Measurements from ENCODE around the gene LAMB2. TPM values are rescaled to one million over a fixed set of nuclear protein-coding genes. Genes with fewer than 3 reads are reported as not detected.

LAMB2 gene
- total and polyA plus RNA-seq, 4 donors, result 200 to 1,923 (median 535) TPM

DNA sequence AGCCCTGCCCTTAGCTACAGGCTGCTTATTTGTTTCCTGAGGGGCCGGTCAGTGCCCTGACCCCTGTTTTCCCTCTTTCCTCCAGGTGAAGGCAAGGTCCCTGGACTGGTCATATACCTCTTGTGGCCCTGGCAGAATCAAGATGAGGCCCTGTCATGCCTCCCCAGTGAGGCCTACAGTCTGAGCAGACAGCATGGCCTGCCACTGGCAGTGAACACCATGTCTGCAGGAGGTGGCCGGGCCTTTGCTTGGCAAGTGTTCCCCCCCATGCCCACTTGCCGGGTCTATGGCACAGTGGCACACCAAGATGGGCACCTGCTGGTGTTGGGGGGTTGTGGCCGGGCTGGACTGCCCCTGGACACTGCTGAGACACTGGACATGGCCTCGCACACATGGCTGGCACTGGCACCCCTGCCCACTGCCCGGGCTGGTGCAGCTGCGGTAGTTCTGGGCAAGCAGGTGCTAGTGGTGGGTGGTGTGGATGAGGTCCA is 39.7 kb upstream of the LAMB2 start:
- DNase-seq, result no peak
- no peak for ATAC-seq (ENCODE audit: low FRiP score)
- 9 to 10% methylated on average over 7 of the region's 7 CpGs for WGBS, 2 donors

DNA sequence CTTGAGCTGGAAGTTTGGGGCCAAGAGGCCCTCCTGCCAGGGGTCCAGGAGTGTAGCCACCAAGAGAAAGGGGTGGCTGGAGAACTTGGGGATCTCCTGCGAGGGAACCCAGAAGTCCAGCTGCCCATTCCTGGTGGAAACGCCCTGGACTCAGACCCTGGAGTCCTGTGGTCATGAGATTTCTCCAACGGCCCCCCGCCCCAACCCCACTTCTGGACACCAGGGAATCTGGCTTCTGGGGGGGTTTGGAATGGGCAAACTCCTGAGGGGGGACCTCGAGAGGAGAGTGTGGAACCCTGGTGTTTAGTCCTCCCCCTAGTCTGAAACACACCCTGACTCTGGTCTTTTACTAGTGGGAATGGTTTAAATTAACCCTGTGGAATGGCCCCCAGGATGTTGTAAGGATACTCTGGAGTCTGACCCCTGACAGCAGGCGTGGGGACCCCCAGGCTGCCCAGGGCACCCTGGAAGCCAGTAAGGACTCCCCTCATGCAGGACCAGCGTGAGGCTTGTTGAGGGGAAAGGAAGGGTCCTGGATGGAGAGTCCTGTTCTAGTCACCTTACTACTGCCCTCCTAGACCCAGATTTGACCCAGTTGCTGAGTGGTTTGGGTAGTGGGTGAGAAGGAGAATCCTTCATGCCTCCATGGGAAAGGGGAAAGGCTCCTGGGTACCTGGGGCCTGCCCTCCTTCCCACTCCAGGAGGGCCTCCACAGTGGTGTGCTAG is 39.1 kb upstream of the LAMB2 start:
- intact Hi-C loops (cut with DNase I), result loop anchor here (2.0 to 10.0 kb wide), 3 partner anchors 105 to 277 kb away; partner anchors contain the start of gene C3orf62 (in 1 of the 2)
- Histone ChIP-seq H3K27ac (ENCODE audit: low read depth in 1 of 2, low read length in 2 of 2) (peak overlapping the region; percentile 14 to 29), H3K27me3 (ENCODE audit: control insufficient read depth in 1 of 2, insufficient read depth in 2 of 2, low read length in 1 of 2) (no peaks in the 10 kb centered on the region), H3K4me1 (ENCODE audit: control insufficient read depth in 1 of 2, insufficient read depth in 2 of 2, low read length in 2 of 2) (peaks cover 0 to 4% of the 10 kb centered on the region in 2 donors), H3K4me3 (ENCODE audit: low read length in 2 of 2) (peak overlapping the region; percentile 38 to 75), H3K9me3 (ENCODE audit: control insufficient read depth, low read length) (no peaks in the 10 kb centered on the region), H3K36me3 (ENCODE audit: control insufficient read depth in 1 of 2, insufficient read depth in 2 of 2, low read length in 1 of 2) (no peaks in the 10 kb centered on the region)
- ATAC-seq (ENCODE audit: low FRiP score) (no peak), DNase-seq (no peak)
- 7 to 10% methylated on average over 7 of the region's 7 CpGs for WGBS, 2 donors

More for the DNA sequence above, 39.7 kb upstream of the LAMB2 start:
- Histone ChIP-seq H3K9me3 (ENCODE audit: control insufficient read depth, low read length) (no peaks in the 10 kb centered on the region), H3K4me3 (ENCODE audit: low read length in 2 of 2) (peak overlapping the region in 1 of 2 donors; percentile 75), H3K27me3 (ENCODE audit: control insufficient read depth in 1 of 2, insufficient read depth in 2 of 2, low read length in 1 of 2) (no peaks in the 10 kb centered on the region), H3K27ac (ENCODE audit: low read depth in 1 of 2, low read length in 2 of 2) (peak overlapping the region in 1 of 2 donors; percentile 29), H3K36me3 (ENCODE audit: control insufficient read depth in 1 of 2, insufficient read depth in 2 of 2, low read length in 1 of 2) (no peaks in the 10 kb centered on the region), H3K4me1 (ENCODE audit: control insufficient read depth in 1 of 2, insufficient read depth in 2 of 2, low read length in 2 of 2) (peaks cover 0 to 4% of the 10 kb centered on the region in 2 donors)
- intact Hi-C loops (cut with DNase I), result loop anchor here (2.0 to 10.0 kb wide), 2 partner anchors 104 to 272 kb away; partner anchors contain the start of gene C3orf62 (in 1 of the 2)

DNA sequence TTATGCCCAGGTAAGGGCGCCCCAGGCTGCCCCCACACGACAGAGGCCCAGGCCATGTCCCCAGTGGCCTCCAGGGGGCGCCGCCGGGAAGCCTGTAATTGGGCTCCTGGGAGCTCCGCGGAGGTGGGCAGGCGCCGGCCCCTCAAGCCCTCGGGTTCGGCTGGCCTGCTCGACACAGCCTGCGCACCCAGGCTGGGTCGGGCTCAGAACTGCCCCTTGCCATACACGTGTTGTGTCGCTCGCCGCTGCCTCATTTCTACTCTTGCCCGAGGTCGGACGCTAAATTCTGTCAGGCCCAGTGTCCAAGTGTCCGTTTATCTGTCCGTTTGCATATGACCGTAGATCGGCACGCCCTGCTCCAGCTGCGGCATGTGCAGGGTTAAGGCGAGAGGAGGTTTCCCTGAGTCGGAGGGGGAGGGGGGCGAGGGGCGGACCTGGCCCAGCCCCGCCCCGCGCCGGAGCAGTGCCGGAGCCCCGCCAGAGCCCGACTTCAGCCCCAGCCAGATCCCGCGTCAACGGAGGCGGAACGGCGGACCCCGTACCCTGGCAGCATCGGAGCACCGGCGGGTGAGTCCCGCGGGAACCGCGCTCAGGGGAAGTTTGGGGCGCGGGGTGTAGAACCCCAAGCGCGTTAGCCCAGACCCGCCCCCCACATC is 38.4 kb upstream of the LAMB2 start, which contains the start of gene KLHDC8B:
KLHDC8B (plus strand) TSS at position 480 of the 656 bp plus-strand sequence. CDS start 1,172 bp downstream, outside the sequence.
- Histone ChIP-seq H3K36me3 (ENCODE audit: control insufficient read depth in 1 of 2, insufficient read depth in 2 of 2, low read length in 1 of 2) (no peaks in the 10 kb centered on the region), H3K27ac (ENCODE audit: low read depth in 1 of 2, low read length in 2 of 2) (peak within 1 kb of the TSS; percentile 14 to 29), H3K9me3 (ENCODE audit: control insufficient read depth, low read length) (no peaks in the 10 kb centered on the region), H3K4me1 (ENCODE audit: control insufficient read depth in 1 of 2, insufficient read depth in 2 of 2, low read length in 2 of 2) (peaks cover 0 to 4% of the 10 kb centered on the region in 2 donors), H3K27me3 (ENCODE audit: control insufficient read depth in 1 of 2, insufficient read depth in 2 of 2, low read length in 1 of 2) (no peaks in the 10 kb centered on the region), H3K4me3 (ENCODE audit: low read length in 2 of 2) (peak within 1 kb of the TSS; percentile 38 to 75)
- WGBS, 2 donors, result 1% methylated on average over 39 to 57 of the region's 57 CpGs
- intact Hi-C loops (cut with DNase I), result loop anchor here (2.0 to 10.0 kb wide), 2 partner anchors 274 to 278 kb away; no protein-coding TSS in a partner anchor
- DNase-seq (peak; percentile 92 to 96), ATAC-seq (ENCODE audit: low FRiP score) (peak; percentile 92)

DNA sequence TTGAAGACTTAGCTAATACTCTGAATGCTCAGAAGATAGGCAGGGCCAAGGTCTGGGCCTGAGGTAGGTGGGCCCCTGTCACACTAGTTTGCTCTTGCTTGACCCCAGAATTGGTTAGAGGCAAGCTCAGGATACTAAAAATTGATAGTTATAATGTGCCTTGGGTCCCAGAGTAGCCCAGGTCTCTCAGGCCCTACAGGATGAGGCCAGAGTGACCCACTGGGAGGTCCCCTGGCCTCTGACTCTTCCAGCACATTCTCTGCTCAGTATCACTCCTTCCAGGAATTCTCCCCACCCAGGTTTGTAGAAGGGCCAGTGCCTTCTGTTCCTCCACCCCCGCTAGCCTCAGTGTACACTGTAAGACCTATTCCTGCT is 37.9 kb upstream of the LAMB2 start:
- Histone ChIP-seq H3K4me1 (ENCODE audit: control insufficient read depth in 1 of 2, insufficient read depth in 2 of 2, low read length in 2 of 2) (peaks cover 0 to 4% of the 10 kb centered on the region in 2 donors), H3K27ac (ENCODE audit: low read depth in 1 of 2, low read length in 2 of 2) (peak overlapping the region in 1 of 2 donors; percentile 4)

DNA sequence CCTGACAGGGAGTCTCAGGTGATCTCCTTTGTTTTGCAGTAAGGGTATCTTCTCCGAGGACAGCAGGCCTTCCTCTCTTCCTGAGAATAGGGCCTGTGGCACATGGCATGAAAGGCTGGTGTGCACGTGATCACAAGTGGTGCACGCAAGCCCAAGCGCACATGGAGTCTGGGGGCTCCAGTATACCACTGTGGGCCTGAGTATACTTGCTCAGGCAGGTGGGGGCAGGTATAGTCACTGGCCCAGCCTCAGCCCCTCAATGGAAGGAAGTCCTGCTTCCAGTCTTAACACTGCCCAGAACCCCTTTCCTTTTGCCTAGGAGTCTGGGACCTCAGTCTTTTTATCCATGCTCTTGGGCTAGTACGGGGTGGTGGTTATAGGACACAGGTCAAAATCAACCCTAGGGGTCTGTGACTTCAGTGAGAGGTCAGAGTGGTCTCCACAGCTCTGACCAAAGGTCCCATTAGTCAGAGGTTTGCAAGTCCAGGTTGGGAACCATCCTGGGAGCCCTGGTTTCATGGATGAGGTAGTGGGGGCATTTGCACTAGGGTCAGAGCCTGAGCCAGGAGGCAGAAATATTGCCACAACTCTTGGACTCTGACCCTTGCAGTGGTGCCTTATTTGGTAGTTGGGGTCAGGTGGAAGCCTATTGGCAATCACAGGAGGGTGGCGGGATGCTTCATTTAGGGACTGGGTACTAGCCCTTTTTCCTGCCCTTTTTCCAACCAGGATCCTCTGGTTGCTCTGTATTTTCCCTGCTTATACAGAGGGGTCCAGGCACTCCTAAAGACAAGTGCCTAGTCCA is 34.1 kb upstream of the LAMB2 start:
- intact Hi-C loops (cut with DNase I), result no loop called here
- no peaks in the 10 kb centered on the region for H3K4me1 ChIP-seq (ENCODE audit: control insufficient read depth in 1 of 2, insufficient read depth in 2 of 2, low read length in 2 of 2)
- no peak for ATAC-seq (ENCODE audit: low FRiP score)
- peak overlapping the region in 1 of 2 donors; percentile 79 for H3K27ac ChIP-seq (ENCODE audit: low read depth in 1 of 2, low read length in 2 of 2)
- peak overlapping the region in 1 of 2 donors; percentile 94 for H3K4me3 ChIP-seq (ENCODE audit: low read length in 2 of 2)
- DNase-seq, result no peak
- no peaks in the 10 kb centered on the region for H3K9me3 ChIP-seq (ENCODE audit: control insufficient read depth, low read length)
- peaks cover 0 to 3% of the 10 kb centered on the region in 2 donors for H3K36me3 ChIP-seq (ENCODE audit: control insufficient read depth in 1 of 2, insufficient read depth in 2 of 2, low read length in 1 of 2)
- WGBS, 2 donors, result 94% methylated on average over 6 of the region's 6 CpGs
- H3K27me3 ChIP-seq (ENCODE audit: control insufficient read depth in 1 of 2, insufficient read depth in 2 of 2, low read length in 1 of 2), result no peaks in the 10 kb centered on the region

More for the DNA sequence above, 37.9 kb upstream of the LAMB2 start:
- intact Hi-C loops (cut with DNase I), result loop anchor here (2.0 to 10.0 kb wide), 2 partner anchors 274 to 278 kb away; no protein-coding TSS in a partner anchor
- no peaks in the 10 kb centered on the region for H3K9me3 ChIP-seq (ENCODE audit: control insufficient read depth, low read length)
- 3 to 7% methylated on average over 1 of the region's 1 CpG for WGBS, 2 donors
- no peak for ATAC-seq (ENCODE audit: low FRiP score)
- no peak for DNase-seq
- H3K27me3 ChIP-seq (ENCODE audit: control insufficient read depth in 1 of 2, insufficient read depth in 2 of 2, low read length in 1 of 2), result no peaks in the 10 kb centered on the region
- H3K4me3 ChIP-seq (ENCODE audit: low read length in 2 of 2), result peak overlapping the region in 1 of 2 donors; percentile 75
- H3K36me3 ChIP-seq (ENCODE audit: control insufficient read depth in 1 of 2, insufficient read depth in 2 of 2, low read length in 1 of 2), result no peaks in the 10 kb centered on the region

DNA sequence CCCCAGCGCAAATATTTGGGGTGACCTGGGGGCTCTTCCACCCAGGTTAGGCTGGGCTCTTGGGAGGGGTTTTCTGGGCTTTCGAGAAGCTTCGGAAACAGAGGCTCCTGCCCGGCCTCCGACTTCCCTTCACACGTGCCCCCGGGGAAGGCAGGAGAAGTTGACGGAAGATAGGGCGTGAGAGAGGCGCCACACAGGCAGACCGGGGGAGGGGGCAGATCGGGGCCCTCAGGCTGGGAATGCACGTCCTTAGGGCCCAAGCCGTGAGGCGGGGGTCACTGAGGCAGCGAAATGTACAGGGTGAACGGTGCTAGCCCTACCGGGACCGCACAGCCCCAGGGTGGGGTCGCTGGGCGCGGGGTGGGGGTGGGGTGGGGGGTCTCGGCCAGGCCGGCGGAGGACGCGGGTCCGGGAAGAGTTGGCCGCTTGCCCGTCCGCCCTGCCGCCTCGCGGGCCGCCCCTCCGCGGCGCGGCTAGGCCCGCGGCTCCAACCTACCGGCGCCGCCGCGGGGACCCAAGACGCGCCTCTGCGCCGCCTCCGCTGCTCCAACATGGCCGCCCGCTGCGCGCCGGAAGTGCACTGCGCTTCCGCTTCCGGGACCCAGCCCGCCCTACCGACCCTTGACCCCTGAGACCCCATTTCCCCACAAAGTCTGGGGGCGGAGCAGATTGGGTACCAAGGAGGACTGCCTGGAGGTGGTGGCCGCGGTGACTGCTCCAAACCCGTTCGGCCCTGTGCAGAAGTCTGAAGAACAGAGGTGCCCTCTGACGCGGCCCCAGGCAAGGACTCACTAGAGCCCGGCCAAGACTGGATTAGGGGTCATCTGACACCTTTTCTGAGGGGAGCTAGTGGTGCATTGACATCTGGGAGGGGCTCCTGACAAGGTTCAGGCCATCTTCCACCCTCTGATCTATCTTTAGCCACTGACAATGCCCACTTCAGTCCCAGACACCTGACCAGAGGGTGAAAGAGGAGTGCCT is 33.2 kb upstream of the LAMB2 start, which contains the start of gene CCDC71:
CCDC71 (minus strand) TSS at position 561 of the 981 bp plus-strand sequence. CDS start 2,123 bp downstream, outside the sequence.
- Histone ChIP-seq H3K27ac (ENCODE audit: low read depth in 1 of 2, low read length in 2 of 2) (peak within 1 kb of the TSS; percentile 81), H3K4me1 (ENCODE audit: control insufficient read depth in 1 of 2, insufficient read depth in 2 of 2, low read length in 2 of 2) (no peaks in the 10 kb centered on the region), H3K9me3 (ENCODE audit: control insufficient read depth, low read length) (no peaks in the 10 kb centered on the region), H3K4me3 (ENCODE audit: low read length in 2 of 2) (peak within 1 kb of the TSS; percentile 94), H3K36me3 (ENCODE audit: control insufficient read depth in 1 of 2, insufficient read depth in 2 of 2, low read length in 1 of 2) (peaks cover 0 to 3% of the 10 kb centered on the region in 2 donors), H3K27me3 (ENCODE audit: control insufficient read depth in 1 of 2, insufficient read depth in 2 of 2, low read length in 1 of 2) (no peaks in the 10 kb centered on the region)
- 3 to 4% methylated on average over 52 to 69 of the region's 69 CpGs for WGBS, 2 donors
- peak; percentile 75 for ATAC-seq (ENCODE audit: low FRiP score)
- intact Hi-C loops (cut with DNase I), result no loop called here
- peak; percentile 86 to 94 for DNase-seq

DNA sequence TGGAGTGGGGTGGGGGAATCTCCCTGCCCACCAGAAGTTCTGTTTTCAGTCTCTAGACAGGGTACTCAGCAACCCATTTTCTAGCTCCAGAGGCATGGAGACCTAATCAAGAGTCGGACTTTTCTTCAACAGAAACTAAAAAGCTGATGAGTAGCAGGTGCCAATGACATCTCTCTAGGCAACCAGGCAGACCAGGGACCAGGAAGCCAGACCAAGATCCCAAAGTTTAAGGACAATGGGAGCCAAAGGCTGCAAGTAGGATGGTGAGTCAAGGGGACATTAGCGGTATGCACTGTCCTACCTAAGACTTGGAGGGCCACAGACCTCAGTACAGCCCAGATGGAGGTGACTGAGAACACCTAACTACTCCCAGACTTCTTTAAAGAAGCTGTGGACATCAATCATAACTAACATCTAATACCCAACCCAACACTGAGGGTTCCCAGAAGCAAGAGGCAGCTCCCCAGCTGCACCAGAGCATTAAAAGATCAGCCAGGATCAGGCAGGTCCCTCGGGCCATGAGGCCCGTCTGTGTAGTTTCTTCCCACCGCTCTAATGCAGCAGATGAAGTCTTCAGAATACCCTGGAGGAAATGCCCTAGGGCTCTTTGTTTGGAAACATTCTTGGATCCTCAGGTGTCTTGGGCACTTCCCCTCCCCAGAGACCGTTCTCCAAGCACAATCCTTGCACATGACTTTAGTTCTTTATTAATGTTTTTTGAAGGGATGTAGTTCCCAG is 32.3 kb upstream of the LAMB2 start:
- H3K27ac ChIP-seq (ENCODE audit: low read depth in 1 of 2, low read length in 2 of 2), result peak overlapping the region in 1 of 2 donors; percentile 81
- intact Hi-C loops (cut with DNase I), result no loop called here
- ATAC-seq (ENCODE audit: low FRiP score) (no peak), DNase-seq (no peak)
- H3K36me3 ChIP-seq (ENCODE audit: control insufficient read depth in 1 of 2, insufficient read depth in 2 of 2, low read length in 1 of 2), result peaks cover 0 to 3% of the 10 kb centered on the region in 2 donors
- peak overlapping the region; percentile 94 for H3K4me3 ChIP-seq (ENCODE audit: low read length in 2 of 2)
- H3K27me3 ChIP-seq (ENCODE audit: control insufficient read depth in 1 of 2, insufficient read depth in 2 of 2, low read length in 1 of 2), result no peaks in the 10 kb centered on the region
- H3K9me3 ChIP-seq (ENCODE audit: control insufficient read depth, low read length), result no peaks in the 10 kb centered on the region
- 26 to 27% methylated on average over 6 of the region's 6 CpGs for WGBS, 2 donors
- H3K4me1 ChIP-seq (ENCODE audit: control insufficient read depth in 1 of 2, insufficient read depth in 2 of 2, low read length in 2 of 2), result no peaks in the 10 kb centered on the region

All from aorta (tissue), 5 donors.